Osteoblast (primary cell): ENCODE data around the gene CASQ2. TPM values are rescaled to one million over a fixed set of nuclear protein-coding genes. Genes with fewer than 3 reads are reported as not detected.

Experiments used
- DNase-seq: peaks from one replicate; pipeline ENCODE4 v3.0.0; 2011; ENCODE audit warnings: low spot score, mixed read lengths; ENCODE audit not compliant: insufficient read length; ENCODE audit errors: missing footprints
- H2AFZ ChIP-seq: 2 replicates; pipeline ENCODE4 v1.6.0; 2011; ENCODE audit warnings: mild to moderate bottlenecking, low read length
- H3K27ac ChIP-seq: 2 replicates; pipeline ENCODE4 v1.5.1; 2011; ENCODE audit warnings: mild to moderate bottlenecking, low read depth, low read length, moderate library complexity
- H3K27me3 ChIP-seq: 2 replicates; pipeline ENCODE4 v1.6.0; 2012; ENCODE audit warnings: mild to moderate bottlenecking, control low read depth, inconsistent platforms, low read length, moderate library complexity; ENCODE audit not compliant: insufficient read depth
- H3K36me3 ChIP-seq: 2 replicates; pipeline ENCODE4 v1.5.1; 2011; ENCODE audit warnings: mild to moderate bottlenecking, low read length, control low read depth, moderate library complexity; ENCODE audit not compliant: insufficient read depth
- H3K4me1 ChIP-seq: 2 replicates; pipeline ENCODE4 v1.5.1; 2011; ENCODE audit warnings: mild to moderate bottlenecking, low read length, control low read depth, moderate library complexity; ENCODE audit not compliant: insufficient read depth
- H3K4me2 ChIP-seq: 2 replicates; pipeline ENCODE4 v1.6.0; 2011; ENCODE audit warnings: mild to moderate bottlenecking, low read length; ENCODE audit not compliant: insufficient read depth
- H3K4me3 ChIP-seq: fragments of 200-600 bp; sonication (generic); 3 replicates; pipeline ENCODE4 v1.5.1; 2012; ENCODE audit warnings: mild to moderate bottlenecking, low read length, inconsistent platforms; ENCODE audit not compliant: insufficient read depth
- H3K79me2 ChIP-seq: 2 replicates; pipeline ENCODE4 v1.6.0; 2012; ENCODE audit warnings: mild to moderate bottlenecking, low read length, control low read depth, inconsistent platforms; ENCODE audit not compliant: insufficient read depth
- H3K9me3 ChIP-seq: 2 replicates; pipeline ENCODE4 v1.5.1; 2011; ENCODE audit warnings: low read depth, low read length, control low read depth
- H4K20me1 ChIP-seq: 2 replicates; pipeline ENCODE4 v1.6.0; 2012; ENCODE audit warnings: mild to moderate bottlenecking, low read length, control low read depth; ENCODE audit not compliant: insufficient read depth
- CTCF ChIP-seq: IDR thresholded peaks from 2 replicates; pipeline ENCODE4 v1.5.1; 2011; ENCODE audit warnings: mild to moderate bottlenecking, low read depth, low read length, moderate library complexity; ENCODE audit errors: extremely low read depth
- total RNA-seq: library from RNA; depleted of rRNA; stranded (reverse); fragments of >200 nt; gene quantifications from 2 replicates; pipeline ENCODE4 v1.2.3, GENCODE V29; 2012

The CASQ2 gene
- total RNA-seq, 1 donor, result not detected

GRCh38 chr1:115807723-115808122 is 39.2 kb upstream of the CASQ2 start:
- H3K4me1 ChIP-seq, result no peaks in the 10 kb centered on the region
- no peak for DNase-seq
- no peak overlapping the region for H3K4me3 ChIP-seq
- no peak overlapping the region for H3K27ac ChIP-seq
- H3K36me3 ChIP-seq, result no peaks in the 10 kb centered on the region
- H3K9me3 ChIP-seq, result no peaks in the 10 kb centered on the region
- H3K27me3 ChIP-seq, result peaks cover 8% of the 10 kb centered on the region
- H4K20me1 ChIP-seq, result no peaks in the 10 kb centered on the region
- peak; percentile 78 for TF ChIP-seq CTCF
- no peaks in the 10 kb centered on the region for H3K79me2 ChIP-seq
- no peak overlapping the region for H2AFZ ChIP-seq
- H3K4me2 ChIP-seq, result no peak overlapping the region

GRCh38 chr1:115805597-115805996 is 37.1 kb upstream of the CASQ2 start:
- no peak overlapping the region for H2AFZ ChIP-seq
- peaks cover 8% of the 10 kb centered on the region for H3K27me3 ChIP-seq

GRCh38 chr1:115802416-115802815 is 33.9 kb upstream of the CASQ2 start:
- H3K9me3 ChIP-seq, result no peaks in the 10 kb centered on the region
- H3K79me2 ChIP-seq, result no peaks in the 10 kb centered on the region
- no peak for DNase-seq
- H3K27me3 ChIP-seq, result peaks cover 4% of the 10 kb centered on the region
- no peak overlapping the region for H3K4me2 ChIP-seq
- H3K4me1 ChIP-seq, result no peaks in the 10 kb centered on the region
- no peak overlapping the region for H2AFZ ChIP-seq
- no peaks in the 10 kb centered on the region for H3K36me3 ChIP-seq
- H3K4me3 ChIP-seq, result no peak overlapping the region
- no peaks in the 10 kb centered on the region for H4K20me1 ChIP-seq
- TF ChIP-seq CTCF, result no peak
- no peak overlapping the region for H3K27ac ChIP-seq

More at GRCh38 chr1:115805597-115805996, 37.1 kb upstream of the CASQ2 start:
- no peak for DNase-seq
- Histone ChIP-seq H3K4me3 (no peak overlapping the region), H3K9me3 (no peaks in the 10 kb centered on the region), H4K20me1 (no peaks in the 10 kb centered on the region), H3K36me3 (no peaks in the 10 kb centered on the region), H3K79me2 (no peaks in the 10 kb centered on the region), H3K27ac (no peak overlapping the region), H3K4me2 (no peak overlapping the region), H3K4me1 (no peaks in the 10 kb centered on the region)
- no peak for TF ChIP-seq CTCF

- H3K79me2 ChIP-seq, result no peaks in the 10 kb centered on the region
- H2AFZ ChIP-seq, result no peak overlapping the region
- no peaks in the 10 kb centered on the region for H3K9me3 ChIP-seq
- no peaks in the 10 kb centered on the region for H4K20me1 ChIP-seq
- no peaks in the 10 kb centered on the region for H3K4me1 ChIP-seq
- no peak overlapping the region for H3K27ac ChIP-seq
- no peak overlapping the region for H3K4me2 ChIP-seq
- TF ChIP-seq CTCF, result no peak
- no peak for DNase-seq
- peaks cover 27% of the 10 kb centered on the region for H3K27me3 ChIP-seq
- no peak overlapping the region for H3K4me3 ChIP-seq
- no peaks in the 10 kb centered on the region for H3K36me3 ChIP-seq
Measured at GRCh38 chr1:115797486-115797885, 29.0 kb upstream of the CASQ2 start.
